ENCODE data around the gene RMI2.
A peak's percentile ranks its signal among the peaks of the same experiment; 100 is the strongest.

RMI2 gene

DNA sequence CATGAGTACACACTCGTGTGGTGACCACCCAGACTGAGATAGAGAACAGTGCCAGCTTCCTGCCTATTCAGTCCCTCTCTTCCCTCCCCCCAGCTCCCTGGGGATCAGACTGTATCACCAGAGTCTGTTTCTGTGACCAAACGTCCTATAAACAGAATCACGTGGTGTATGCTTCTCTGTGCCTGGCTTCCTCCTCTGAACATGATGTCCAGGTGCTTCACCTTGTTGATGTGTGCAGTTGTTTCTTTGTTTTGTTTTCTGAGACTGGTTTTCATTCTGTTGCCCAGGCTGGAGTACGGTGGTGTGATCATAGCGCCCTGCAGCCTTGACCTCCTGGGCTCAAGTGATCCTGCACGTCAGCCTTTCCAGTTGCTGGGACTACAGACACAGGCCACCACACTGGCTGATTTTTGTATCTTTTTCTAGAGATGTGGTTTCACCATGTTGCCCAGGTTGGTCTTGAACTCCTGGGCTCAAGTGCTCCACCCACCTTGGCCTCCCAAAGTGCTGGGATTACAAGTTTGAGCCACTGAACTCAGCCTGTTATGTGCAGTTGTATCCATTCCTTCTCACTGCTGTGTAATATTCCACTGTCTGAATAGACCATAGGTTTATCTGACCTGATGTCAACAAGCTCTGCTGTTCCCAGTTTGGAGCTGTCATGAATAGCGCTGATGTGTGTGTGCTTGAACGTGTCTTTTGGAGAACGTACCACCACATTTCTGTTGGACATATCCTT, 35.2 kb upstream of the RMI2 start:
- TF ChIP-seq EZH2phosphoT487 (conservative IDR thresholded peaks at IDR 0.05; ENCODE audit: low read length): no peak
- TF ChIP-seq, protein P1, sequence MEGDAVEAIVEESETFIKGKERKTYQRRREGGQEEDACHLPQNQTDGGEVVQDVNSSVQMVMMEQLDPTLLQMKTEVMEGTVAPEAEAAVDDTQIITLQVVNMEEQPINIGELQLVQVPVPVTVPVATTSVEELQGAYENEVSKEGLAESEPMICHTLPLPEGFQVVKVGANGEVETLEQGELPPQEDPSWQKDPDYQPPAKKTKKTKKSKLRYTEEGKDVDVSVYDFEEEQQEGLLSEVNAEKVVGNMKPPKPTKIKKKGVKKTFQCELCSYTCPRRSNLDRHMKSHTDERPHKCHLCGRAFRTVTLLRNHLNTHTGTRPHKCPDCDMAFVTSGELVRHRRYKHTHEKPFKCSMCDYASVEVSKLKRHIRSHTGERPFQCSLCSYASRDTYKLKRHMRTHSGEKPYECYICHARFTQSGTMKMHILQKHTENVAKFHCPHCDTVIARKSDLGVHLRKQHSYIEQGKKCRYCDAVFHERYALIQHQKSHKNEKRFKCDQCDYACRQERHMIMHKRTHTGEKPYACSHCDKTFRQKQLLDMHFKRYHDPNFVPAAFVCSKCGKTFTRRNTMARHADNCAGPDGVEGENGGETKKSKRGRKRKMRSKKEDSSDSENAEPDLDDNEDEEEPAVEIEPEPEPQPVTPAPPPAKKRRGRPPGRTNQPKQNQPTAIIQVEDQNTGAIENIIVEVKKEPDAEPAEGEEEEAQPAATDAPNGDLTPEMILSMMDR (IDR thresholded peaks at IDR 0.05; ENCODE audit: insufficient read depth, low read length, poor library complexity, severe bottlenecking): no peak
- H3F3A ChIP-seq (ENCODE audit: insufficient read depth): peaks cover 12% of the 10 kb centered on the region
- H3K9me3 ChIP-seq (ENCODE audit: insufficient read depth, low read length): 0 out of 2 replicates have a peak, but pooled peaks cover 5% of the 10 kb centered on the region
- H4K20me1 ChIP-seq (ENCODE audit: low read depth, low read length): no peaks in the 10 kb centered on the region
- H3K9me2 ChIP-seq (replicated peaks; ENCODE audit: insufficient read depth, low read length): no peaks in the 10 kb centered on the region
- H3K27ac ChIP-seq (ENCODE audit: low read depth, low read length): peak overlapping the region; percentile 86
- no peaks in the 10 kb centered on the region for H3K79me2 ChIP-seq (ENCODE audit: insufficient read depth, low read length)
- H3K36me3 ChIP-seq (ENCODE audit: low read length): no peaks in the 10 kb centered on the region
- peak overlapping the region; percentile 2 for H3K4me3 ChIP-seq (ENCODE audit: insufficient read depth, low read length, poor library complexity, severe bottlenecking)
- no peaks in the 10 kb centered on the region for H3K27me3 ChIP-seq (ENCODE audit: low read length)
- H3K4me2 ChIP-seq (ENCODE audit: low read depth, low read length, poor library complexity, severe bottlenecking): peak overlapping the region; percentile 58
- H3K9ac ChIP-seq (ENCODE audit: low read length): peak overlapping the region; percentile 9
- no peak overlapping the region for H2AFZ ChIP-seq (ENCODE audit: low read depth, low read length, severe bottlenecking)

DNA sequence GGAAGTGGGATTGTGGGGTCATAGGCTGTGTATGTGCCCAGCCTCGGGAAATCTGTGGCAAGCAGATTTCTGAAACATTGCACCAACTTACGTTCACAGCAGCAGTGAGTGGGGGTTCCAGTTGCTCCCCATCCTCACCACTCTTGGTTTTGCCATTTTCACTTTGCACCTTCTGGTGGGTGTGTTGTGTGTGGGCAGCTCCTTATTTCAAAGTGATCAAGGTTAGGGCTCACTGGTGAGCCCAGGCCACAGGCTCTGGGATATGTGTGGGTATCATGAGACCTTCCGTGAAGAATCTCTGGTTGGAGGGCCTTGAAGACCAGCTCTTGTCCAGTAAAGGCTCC, 34.7 kb upstream of the RMI2 start:
- TF ChIP-seq, protein P1 (IDR thresholded peaks at IDR 0.05; ENCODE audit: insufficient read depth, low read length, poor library complexity, severe bottlenecking): no peak
- TF ChIP-seq EZH2phosphoT487 (conservative IDR thresholded peaks at IDR 0.05; ENCODE audit: low read length): no peak
- Histone ChIP-seq H3K36me3 (ENCODE audit: low read length) (no peaks in the 10 kb centered on the region), H2AFZ (ENCODE audit: low read depth, low read length, severe bottlenecking) (no peak overlapping the region), H3K27ac (ENCODE audit: low read depth, low read length) (peak overlapping the region; percentile 86), H4K20me1 (ENCODE audit: low read depth, low read length) (no peaks in the 10 kb centered on the region), H3K9ac (ENCODE audit: low read length) (peak overlapping the region; percentile 9), H3K9me2 (replicated peaks; ENCODE audit: insufficient read depth, low read length) (no peaks in the 10 kb centered on the region), H3K27me3 (ENCODE audit: low read length) (no peaks in the 10 kb centered on the region), H3K79me2 (ENCODE audit: insufficient read depth, low read length) (no peaks in the 10 kb centered on the region), H3F3A (ENCODE audit: insufficient read depth) (peaks cover 12% of the 10 kb centered on the region), H3K4me3 (ENCODE audit: insufficient read depth, low read length, poor library complexity, severe bottlenecking) (peak overlapping the region; percentile 2), H3K9me3 (ENCODE audit: insufficient read depth, low read length) (0 out of 2 replicates have a peak, but pooled peaks cover 5% of the 10 kb centered on the region), H3K4me2 (ENCODE audit: low read depth, low read length, poor library complexity, severe bottlenecking) (peak overlapping the region; percentile 58)

DNA sequence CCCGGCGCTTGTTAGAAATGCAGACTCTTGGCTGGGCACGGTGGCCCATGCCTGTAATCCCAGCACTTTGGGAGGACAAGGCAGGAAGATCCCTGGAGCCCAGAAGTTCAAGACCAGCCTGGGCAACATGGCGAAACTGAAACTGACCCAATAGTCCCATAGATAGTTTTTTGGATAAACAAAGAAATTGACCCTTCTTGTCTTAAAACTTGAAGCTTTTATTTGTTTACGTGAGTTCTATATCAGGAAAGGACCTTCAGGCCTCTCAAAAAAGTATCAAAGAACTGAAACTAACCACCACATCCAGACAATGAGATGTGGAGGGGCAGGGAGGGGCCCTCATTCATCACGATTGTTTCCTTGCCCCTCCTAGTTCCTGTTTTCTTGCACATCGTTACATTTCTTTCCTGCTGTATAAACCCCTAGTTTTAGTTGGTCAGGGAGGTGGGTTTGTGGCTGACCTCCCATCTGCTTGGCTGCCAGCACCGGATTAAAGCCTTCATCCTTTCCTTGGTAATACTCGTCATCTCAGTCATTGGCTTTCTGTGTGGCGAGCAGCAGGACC, 34.2 kb upstream of the RMI2 start:
- Histone ChIP-seq H3K9ac (ENCODE audit: low read length) (peak overlapping the region; percentile 9), H2AFZ (ENCODE audit: low read depth, low read length, severe bottlenecking) (no peak overlapping the region), H3K36me3 (ENCODE audit: low read length) (no peaks in the 10 kb centered on the region), H3K9me3 (ENCODE audit: insufficient read depth, low read length) (0 out of 2 replicates have a peak, but pooled peaks cover 5% of the 10 kb centered on the region), H3K4me3 (ENCODE audit: insufficient read depth, low read length, poor library complexity, severe bottlenecking) (peak overlapping the region; percentile 2), H4K20me1 (ENCODE audit: low read depth, low read length) (no peaks in the 10 kb centered on the region), H3K79me2 (ENCODE audit: insufficient read depth, low read length) (no peaks in the 10 kb centered on the region), H3K27me3 (ENCODE audit: low read length) (no peaks in the 10 kb centered on the region), H3K9me2 (replicated peaks; ENCODE audit: insufficient read depth, low read length) (no peaks in the 10 kb centered on the region), H3F3A (ENCODE audit: insufficient read depth) (peaks cover 12% of the 10 kb centered on the region), H3K27ac (ENCODE audit: low read depth, low read length) (peak overlapping the region; percentile 86), H3K4me2 (ENCODE audit: low read depth, low read length, poor library complexity, severe bottlenecking) (peak overlapping the region; percentile 58)
- TF ChIP-seq EZH2phosphoT487 (conservative IDR thresholded peaks at IDR 0.05; ENCODE audit: low read length): no peak
- TF ChIP-seq, protein P1 (IDR thresholded peaks at IDR 0.05; ENCODE audit: insufficient read depth, low read length, poor library complexity, severe bottlenecking): no peak

Measured in SU-DHL-6 (cell line).